ENCODE data around the gene CFLAR.

The CFLAR gene

DNA sequence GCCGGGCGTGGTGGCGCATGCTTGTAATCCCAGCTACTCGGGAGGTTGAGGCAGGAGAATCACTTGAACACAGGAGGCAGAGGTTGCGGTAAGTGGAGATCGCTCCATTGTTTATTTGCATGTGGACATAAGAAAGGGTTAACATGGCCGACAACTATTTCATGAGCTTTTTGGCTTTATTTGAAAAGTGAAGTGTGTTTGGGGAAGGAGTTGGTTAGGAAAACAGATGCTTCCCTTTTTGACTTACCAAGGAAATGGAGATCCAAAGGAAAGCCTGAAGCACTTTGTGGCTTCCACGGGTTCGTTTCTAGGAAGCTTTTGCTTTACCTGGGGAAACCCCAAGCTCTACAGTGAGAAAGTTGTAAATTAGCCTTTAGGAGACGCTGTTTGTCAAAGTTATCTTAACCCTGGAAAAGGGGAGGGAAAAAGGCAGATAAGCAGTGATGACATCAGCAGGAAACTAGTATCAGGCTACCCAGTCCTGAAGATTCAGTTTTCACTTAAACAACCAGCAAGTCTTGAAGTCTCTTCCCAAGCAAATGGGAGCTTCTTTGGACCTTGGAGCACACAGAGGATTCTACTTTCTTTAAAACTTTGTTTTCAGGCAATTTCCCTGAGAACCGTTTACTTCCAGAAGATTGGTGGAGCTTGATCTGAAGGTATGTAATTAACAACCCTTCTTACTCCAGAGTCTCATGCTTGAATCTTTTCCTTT, 66.8 kb downstream of the CFLAR start, which contains the start of gene CASP10 (continued):
- TF ChIP-seq GFI1B (tag by site-specific recombination; IDR thresholded peaks at IDR 0.05) (no peak), ZNF214 (tag by site-specific recombination; IDR thresholded peaks at IDR 0.05; ENCODE audit: borderline replicate concordance) (no peak), ZNF664 (tag by site-specific recombination; IDR thresholded peaks at IDR 0.05) (no peak), TCF7L2 (IDR thresholded peaks at IDR 0.05; ENCODE audit: borderline replicate concordance, low read depth, low read length) (no peak), ZSCAN16 (tag by site-specific recombination; IDR thresholded peaks at IDR 0.05) (no peak), ZNF292 (tag by site-specific recombination; IDR thresholded peaks at IDR 0.05; ENCODE audit: borderline replicate concordance, low read depth) (no peak), ZNF221 (tag by site-specific recombination; IDR thresholded peaks at IDR 0.05; ENCODE audit: borderline replicate concordance) (no peak), ZBTB17 (tag by site-specific recombination; IDR thresholded peaks at IDR 0.05) (0 out of 2 replicates have a peak, but pooled peaks have one; percentile 23), ZNF707 (tag by site-specific recombination; IDR thresholded peaks at IDR 0.05) (no peak), ZNF843 (tag by site-specific recombination; IDR thresholded peaks at IDR 0.05) (peak; percentile 25; the same call in 1 of the 2 replicates), ZNF558 (tag by site-specific recombination; IDR thresholded peaks at IDR 0.05) (no peak)
- TF ChIP-seq, protein P1, sequence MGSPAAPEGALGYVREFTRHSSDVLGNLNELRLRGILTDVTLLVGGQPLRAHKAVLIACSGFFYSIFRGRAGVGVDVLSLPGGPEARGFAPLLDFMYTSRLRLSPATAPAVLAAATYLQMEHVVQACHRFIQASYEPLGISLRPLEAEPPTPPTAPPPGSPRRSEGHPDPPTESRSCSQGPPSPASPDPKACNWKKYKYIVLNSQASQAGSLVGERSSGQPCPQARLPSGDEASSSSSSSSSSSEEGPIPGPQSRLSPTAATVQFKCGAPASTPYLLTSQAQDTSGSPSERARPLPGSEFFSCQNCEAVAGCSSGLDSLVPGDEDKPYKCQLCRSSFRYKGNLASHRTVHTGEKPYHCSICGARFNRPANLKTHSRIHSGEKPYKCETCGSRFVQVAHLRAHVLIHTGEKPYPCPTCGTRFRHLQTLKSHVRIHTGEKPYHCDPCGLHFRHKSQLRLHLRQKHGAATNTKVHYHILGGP (tag by site-specific recombination; IDR thresholded peaks at IDR 0.05): no peak
- TF ChIP-seq, protein P2, sequence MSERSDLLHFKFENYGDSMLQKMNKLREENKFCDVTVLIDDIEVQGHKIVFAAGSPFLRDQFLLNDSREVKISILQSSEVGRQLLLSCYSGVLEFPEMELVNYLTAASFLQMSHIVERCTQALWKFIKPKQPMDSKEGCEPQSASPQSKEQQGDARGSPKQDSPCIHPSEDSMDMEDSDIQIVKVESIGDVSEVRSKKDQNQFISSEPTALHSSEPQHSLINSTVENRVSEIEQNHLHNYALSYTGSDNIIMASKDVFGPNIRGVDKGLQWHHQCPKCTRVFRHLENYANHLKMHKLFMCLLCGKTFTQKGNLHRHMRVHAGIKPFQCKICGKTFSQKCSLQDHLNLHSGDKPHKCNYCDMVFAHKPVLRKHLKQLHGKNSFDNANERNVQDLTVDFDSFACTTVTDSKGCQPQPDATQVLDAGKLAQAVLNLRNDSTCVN (tag by site-specific recombination; optimal IDR thresholded peaks at IDR 0.05): no peak
- TF ChIP-seq, protein P3, sequence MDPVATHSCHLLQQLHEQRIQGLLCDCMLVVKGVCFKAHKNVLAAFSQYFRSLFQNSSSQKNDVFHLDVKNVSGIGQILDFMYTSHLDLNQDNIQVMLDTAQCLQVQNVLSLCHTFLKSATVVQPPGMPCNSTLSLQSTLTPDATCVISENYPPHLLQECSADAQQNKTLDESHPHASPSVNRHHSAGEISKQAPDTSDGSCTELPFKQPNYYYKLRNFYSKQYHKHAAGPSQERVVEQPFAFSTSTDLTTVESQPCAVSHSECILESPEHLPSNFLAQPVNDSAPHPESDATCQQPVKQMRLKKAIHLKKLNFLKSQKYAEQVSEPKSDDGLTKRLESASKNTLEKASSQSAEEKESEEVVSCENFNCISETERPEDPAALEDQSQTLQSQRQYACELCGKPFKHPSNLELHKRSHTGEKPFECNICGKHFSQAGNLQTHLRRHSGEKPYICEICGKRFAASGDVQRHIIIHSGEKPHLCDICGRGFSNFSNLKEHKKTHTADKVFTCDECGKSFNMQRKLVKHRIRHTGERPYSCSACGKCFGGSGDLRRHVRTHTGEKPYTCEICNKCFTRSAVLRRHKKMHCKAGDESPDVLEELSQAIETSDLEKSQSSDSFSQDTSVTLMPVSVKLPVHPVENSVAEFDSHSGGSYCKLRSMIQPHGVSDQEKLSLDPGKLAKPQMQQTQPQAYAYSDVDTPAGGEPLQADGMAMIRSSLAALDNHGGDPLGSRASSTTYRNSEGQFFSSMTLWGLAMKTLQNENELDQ (tag by site-specific recombination; IDR thresholded peaks at IDR 0.05; ENCODE audit: low read depth): no peak
- TF ChIP-seq, protein P4, sequence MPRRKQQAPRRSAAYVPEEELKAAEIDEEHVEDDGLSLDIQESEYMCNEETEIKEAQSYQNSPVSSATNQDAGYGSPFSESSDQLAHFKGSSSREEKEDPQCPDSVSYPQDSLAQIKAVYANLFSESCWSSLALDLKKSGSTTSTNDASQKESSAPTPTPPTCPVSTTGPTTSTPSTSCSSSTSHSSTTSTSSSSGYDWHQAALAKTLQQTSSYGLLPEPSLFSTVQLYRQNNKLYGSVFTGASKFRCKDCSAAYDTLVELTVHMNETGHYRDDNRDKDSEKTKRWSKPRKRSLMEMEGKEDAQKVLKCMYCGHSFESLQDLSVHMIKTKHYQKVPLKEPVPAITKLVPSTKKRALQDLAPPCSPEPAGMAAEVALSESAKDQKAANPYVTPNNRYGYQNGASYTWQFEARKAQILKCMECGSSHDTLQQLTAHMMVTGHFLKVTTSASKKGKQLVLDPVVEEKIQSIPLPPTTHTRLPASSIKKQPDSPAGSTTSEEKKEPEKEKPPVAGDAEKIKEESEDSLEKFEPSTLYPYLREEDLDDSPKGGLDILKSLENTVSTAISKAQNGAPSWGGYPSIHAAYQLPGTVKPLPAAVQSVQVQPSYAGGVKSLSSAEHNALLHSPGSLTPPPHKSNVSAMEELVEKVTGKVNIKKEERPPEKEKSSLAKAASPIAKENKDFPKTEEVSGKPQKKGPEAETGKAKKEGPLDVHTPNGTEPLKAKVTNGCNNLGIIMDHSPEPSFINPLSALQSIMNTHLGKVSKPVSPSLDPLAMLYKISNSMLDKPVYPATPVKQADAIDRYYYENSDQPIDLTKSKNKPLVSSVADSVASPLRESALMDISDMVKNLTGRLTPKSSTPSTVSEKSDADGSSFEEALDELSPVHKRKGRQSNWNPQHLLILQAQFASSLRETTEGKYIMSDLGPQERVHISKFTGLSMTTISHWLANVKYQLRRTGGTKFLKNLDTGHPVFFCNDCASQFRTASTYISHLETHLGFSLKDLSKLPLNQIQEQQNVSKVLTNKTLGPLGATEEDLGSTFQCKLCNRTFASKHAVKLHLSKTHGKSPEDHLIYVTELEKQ (tag by site-specific recombination; IDR thresholded peaks at IDR 0.05; ENCODE audit: borderline replicate concordance): peak; percentile 44; the same call in 1 of the 2 replicates
- TF ChIP-seq, protein P5, sequence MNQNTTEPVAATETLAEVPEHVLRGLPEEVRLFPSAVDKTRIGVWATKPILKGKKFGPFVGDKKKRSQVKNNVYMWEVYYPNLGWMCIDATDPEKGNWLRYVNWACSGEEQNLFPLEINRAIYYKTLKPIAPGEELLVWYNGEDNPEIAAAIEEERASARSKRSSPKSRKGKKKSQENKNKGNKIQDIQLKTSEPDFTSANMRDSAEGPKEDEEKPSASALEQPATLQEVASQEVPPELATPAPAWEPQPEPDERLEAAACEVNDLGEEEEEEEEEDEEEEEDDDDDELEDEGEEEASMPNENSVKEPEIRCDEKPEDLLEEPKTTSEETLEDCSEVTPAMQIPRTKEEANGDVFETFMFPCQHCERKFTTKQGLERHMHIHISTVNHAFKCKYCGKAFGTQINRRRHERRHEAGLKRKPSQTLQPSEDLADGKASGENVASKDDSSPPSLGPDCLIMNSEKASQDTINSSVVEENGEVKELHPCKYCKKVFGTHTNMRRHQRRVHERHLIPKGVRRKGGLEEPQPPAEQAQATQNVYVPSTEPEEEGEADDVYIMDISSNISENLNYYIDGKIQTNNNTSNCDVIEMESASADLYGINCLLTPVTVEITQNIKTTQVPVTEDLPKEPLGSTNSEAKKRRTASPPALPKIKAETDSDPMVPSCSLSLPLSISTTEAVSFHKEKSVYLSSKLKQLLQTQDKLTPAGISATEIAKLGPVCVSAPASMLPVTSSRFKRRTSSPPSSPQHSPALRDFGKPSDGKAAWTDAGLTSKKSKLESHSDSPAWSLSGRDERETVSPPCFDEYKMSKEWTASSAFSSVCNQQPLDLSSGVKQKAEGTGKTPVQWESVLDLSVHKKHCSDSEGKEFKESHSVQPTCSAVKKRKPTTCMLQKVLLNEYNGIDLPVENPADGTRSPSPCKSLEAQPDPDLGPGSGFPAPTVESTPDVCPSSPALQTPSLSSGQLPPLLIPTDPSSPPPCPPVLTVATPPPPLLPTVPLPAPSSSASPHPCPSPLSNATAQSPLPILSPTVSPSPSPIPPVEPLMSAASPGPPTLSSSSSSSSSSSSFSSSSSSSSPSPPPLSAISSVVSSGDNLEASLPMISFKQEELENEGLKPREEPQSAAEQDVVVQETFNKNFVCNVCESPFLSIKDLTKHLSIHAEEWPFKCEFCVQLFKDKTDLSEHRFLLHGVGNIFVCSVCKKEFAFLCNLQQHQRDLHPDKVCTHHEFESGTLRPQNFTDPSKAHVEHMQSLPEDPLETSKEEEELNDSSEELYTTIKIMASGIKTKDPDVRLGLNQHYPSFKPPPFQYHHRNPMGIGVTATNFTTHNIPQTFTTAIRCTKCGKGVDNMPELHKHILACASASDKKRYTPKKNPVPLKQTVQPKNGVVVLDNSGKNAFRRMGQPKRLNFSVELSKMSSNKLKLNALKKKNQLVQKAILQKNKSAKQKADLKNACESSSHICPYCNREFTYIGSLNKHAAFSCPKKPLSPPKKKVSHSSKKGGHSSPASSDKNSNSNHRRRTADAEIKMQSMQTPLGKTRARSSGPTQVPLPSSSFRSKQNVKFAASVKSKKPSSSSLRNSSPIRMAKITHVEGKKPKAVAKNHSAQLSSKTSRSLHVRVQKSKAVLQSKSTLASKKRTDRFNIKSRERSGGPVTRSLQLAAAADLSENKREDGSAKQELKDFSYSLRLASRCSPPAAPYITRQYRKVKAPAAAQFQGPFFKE (tag by site-specific recombination; IDR thresholded peaks at IDR 0.05; ENCODE audit: borderline replicate concordance): no peak

All from HEK293 (cell line).